Fibroblast of the aortic adventitia (primary cell): ENCODE data around the gene LGALS13. TPM values are rescaled to one million over a fixed set of nuclear protein-coding genes. Genes with fewer than 3 reads are reported as not detected.
A peak's percentile ranks its signal among the peaks of the same experiment; 100 is the strongest.

ENCODE experiments used
- DNase-seq: peaks from one replicate; pipeline ENCODE4 v3.0.0-alpha.2; 2010; ENCODE audit warnings: low read depth
- H3K4me3 ChIP-seq: 2 replicates; pipeline ENCODE4 v1.5.1; 2011; ENCODE audit warnings: low read depth, mild to moderate bottlenecking, control low read depth, low read length, moderate library complexity
- small RNA-seq: library from RNA; depleted of rRNA; stranded (forward); fragments of <200 nt; gene quantifications from one replicate; pipeline ENCODE3, GENCODE V24; 2012
- total RNA-seq: library from RNA; depleted of rRNA; stranded (reverse); fragments of >200 nt; gene quantifications from 2 replicates; pipeline ENCODE4 v1.2.3, GENCODE V29; 2012; ENCODE audit warnings: low replicate concordance
- TF ChIP-seq, protein P1 (sequence below): IDR thresholded peaks from 2 replicates; pipeline ENCODE4 v1.5.1; 2011; ENCODE audit warnings: mild to moderate bottlenecking, low read length, control low read depth, inconsistent platforms; ENCODE audit not compliant: insufficient read depth

Gene LGALS13
- total RNA-seq, 1 donor = not detected

DNA sequence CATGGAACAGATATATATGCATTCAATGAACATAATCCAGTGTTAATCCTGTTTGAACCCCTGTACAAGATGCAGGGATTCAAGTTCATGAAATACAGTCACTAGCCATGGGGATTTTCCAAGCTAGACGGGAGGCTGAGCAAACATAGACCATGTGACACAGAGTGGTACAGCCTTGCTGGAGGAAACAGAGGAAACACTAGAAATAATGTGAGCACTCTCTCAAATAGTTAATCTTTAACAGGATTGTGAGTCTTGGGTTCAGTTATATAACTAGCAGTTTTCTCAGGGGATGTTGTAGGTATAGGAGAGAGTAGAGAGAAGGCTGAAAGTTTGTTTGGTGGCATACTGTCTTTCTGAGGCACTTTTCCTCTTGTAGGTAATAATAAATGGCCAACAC is 39.4 kb downstream of the LGALS13 start:
- TF ChIP-seq, protein P1, sequence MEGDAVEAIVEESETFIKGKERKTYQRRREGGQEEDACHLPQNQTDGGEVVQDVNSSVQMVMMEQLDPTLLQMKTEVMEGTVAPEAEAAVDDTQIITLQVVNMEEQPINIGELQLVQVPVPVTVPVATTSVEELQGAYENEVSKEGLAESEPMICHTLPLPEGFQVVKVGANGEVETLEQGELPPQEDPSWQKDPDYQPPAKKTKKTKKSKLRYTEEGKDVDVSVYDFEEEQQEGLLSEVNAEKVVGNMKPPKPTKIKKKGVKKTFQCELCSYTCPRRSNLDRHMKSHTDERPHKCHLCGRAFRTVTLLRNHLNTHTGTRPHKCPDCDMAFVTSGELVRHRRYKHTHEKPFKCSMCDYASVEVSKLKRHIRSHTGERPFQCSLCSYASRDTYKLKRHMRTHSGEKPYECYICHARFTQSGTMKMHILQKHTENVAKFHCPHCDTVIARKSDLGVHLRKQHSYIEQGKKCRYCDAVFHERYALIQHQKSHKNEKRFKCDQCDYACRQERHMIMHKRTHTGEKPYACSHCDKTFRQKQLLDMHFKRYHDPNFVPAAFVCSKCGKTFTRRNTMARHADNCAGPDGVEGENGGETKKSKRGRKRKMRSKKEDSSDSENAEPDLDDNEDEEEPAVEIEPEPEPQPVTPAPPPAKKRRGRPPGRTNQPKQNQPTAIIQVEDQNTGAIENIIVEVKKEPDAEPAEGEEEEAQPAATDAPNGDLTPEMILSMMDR = no peak
- no peak for DNase-seq

DNA sequence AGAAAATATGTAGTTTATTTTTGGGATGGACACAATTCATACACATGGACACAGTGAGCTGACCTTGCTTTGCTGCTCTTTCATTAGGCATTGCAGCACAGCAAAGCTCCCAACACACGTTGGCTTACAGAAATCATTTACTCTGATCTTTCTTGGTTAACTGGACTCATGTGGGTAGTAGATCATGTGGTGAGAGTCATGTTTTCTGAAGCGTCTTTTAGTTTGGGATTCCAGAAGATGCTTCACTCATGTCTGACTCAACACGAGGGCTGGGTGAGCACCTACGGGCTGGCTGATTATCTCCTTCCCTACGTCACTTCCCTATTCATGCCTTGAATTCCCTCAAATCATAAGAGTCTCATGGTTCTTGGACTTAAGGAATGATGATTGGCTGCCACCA is 41.3 kb downstream of the LGALS13 start:
- H3K4me3 ChIP-seq = no peak overlapping the region
- TF ChIP-seq, protein P1 = no peak
- no peak for DNase-seq

More for the DNA sequence above, 39.4 kb downstream of the LGALS13 start:
- H3K4me3 ChIP-seq = no peak overlapping the region

DNA sequence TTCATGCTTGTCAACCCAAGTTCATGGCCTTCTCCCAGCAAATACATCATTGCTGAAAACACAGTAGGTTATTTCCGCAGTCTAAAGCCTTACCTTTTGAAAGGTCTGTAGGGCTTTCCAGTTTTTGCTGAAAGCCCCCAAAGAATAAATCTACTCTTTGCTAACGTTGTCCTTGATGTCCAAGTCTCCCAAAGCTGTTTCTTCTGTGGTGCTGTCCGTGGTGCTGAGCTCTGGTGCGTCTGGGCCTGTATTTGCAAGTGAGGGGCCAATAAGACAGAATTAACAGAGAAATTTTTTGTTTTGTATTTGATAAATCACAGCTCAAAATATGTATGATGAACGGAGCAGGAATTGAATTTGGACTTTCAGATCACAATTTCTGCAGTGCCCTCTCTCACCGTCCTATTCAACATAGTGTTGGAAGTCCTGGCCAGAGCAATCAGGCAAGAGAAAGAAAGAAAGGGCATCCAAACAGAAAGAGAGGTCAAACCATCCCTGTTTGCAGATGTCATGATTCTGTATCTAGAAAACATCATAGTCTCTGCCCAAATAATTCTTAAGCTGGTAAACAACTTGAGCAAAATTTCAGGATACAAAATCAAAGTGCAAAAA is 43.6 kb downstream of the LGALS13 start:
- TF ChIP-seq, protein P1 = no peak
- peak; percentile 29 for DNase-seq
- H3K4me3 ChIP-seq = no peak overlapping the region

- no peak overlapping the region for H3K4me3 ChIP-seq
- TF ChIP-seq, protein P1 = no peak
- no peak for DNase-seq
Measured at GRCh38 chr19:39647918-39648317, 45.6 kb downstream of the LGALS13 start.

- TF ChIP-seq, protein P1 = no peak
- no peak for DNase-seq
- H3K4me3 ChIP-seq = no peak within 1 kb of the TSS
Measured at GRCh38 chr19:39655613-39656012, 53.3 kb downstream of the LGALS13 start, which contains the start of gene LGALS16. Gene LGALS16 (plus strand): TSS chr19:39655913. CDS start chr19:39655962, 49 bp downstream.

Small RNA genes lying within 50 kb of the gene (small RNA-seq; reads per million reads assigned to genes)
- gene AC005176.2 (not detected), gene RPS29P24 (not detected), gene RPS29P25 (not detected), gene RPS29P26 (not detected), gene RPS29P30 (not detected)

Other genes with a start within 250 kb of the LGALS13 start
- 36.1 and 45.4 TPM in 2 replicates for gene PAF1, start 211.4 kb upstream of the LGALS13 start, total RNA-seq
- gene MED29, start 211.1 kb upstream of the LGALS13 start, total RNA-seq = 16.2 and 25.7 TPM in 2 replicates
- gene ZFP36, start 195.7 kb upstream of the LGALS13 start, total RNA-seq = 10.8 and 18.3 TPM in 2 replicates
- 14.1 and 29.1 TPM in 2 replicates for gene PLEKHG2, start 189.9 kb upstream of the LGALS13 start, total RNA-seq
- 23.5 and 148 TPM in 2 replicates for gene RPS16, start 166.6 kb upstream of the LGALS13 start, total RNA-seq
- gene SUPT5H, start 156.9 kb upstream of the LGALS13 start, total RNA-seq = 88.2 and 299 TPM in 2 replicates
- gene TIMM50, start 121.7 kb upstream of the LGALS13 start, total RNA-seq = 46.1 and 49.5 TPM in 2 replicates
- gene DLL3, start 103.6 kb upstream of the LGALS13 start, total RNA-seq = 0.09 TPM in 1 of 2 replicates, not detected in the other
- not detected in 2 replicates for gene SELENOV, start 87.4 kb upstream of the LGALS13 start, total RNA-seq
- 1.5 and 3.3 TPM in 2 replicates for gene EID2B, start 69.7 kb upstream of the LGALS13 start, total RNA-seq
- gene EID2, start 62.4 kb upstream of the LGALS13 start, total RNA-seq = 3.9 and 5.7 TPM in 2 replicates
- not detected in 2 replicates for gene LGALS16, start 53.4 kb downstream of the LGALS13 start, total RNA-seq
- gene LGALS14, start 102.0 kb downstream of the LGALS13 start, total RNA-seq = not detected in 2 replicates
- gene CLC, start 135.5 kb downstream of the LGALS13 start, total RNA-seq = not detected in 2 replicates
- not detected in 2 replicates for gene LEUTX, start 176.3 kb downstream of the LGALS13 start, total RNA-seq
- 15.5 and 21.8 TPM in 2 replicates for gene DYRK1B, start 231.6 kb downstream of the LGALS13 start, total RNA-seq
- 105 and 162 TPM in 2 replicates for gene FBL, start 243.9 kb downstream of the LGALS13 start, total RNA-seq